ENCODE measurements around the gene DCAF10. TPM values are rescaled to one million over a fixed set of nuclear protein-coding genes. Genes with fewer than 3 reads are reported as not detected.
"Not testable (repeated sequence)": the region's sequence is repeated elsewhere in the genome, so short reads cannot be mapped to it uniquely, and the experiment has no call there.

DCAF10 gene
- total and polyA plus RNA-seq, 2 donors from 2014 or later = 10.6 to 28.5 TPM

DNA sequence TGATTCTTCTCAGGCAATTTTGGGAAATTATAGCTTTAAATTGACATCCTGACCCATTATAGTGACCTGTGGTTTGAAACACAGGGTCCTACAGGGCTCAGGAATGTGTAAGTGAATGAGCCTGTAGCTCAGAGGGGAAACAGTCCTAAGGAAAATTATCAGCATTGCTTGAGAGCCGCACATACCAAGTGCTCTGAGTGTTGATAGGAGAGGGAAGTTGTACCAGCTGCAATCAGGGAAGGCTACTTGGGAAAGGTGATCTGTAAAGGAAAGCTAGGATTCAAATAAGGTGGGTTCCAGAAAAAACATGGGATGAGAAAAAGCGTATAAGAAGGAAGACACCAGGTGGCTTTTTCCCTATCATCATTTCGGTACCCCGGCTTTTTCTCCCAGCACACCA is 107.7 kb downstream of the DCAF10 start:
- FAIRE-seq (no peak), DNase-seq (no peak)
- TF ChIP-seq, protein P1, sequence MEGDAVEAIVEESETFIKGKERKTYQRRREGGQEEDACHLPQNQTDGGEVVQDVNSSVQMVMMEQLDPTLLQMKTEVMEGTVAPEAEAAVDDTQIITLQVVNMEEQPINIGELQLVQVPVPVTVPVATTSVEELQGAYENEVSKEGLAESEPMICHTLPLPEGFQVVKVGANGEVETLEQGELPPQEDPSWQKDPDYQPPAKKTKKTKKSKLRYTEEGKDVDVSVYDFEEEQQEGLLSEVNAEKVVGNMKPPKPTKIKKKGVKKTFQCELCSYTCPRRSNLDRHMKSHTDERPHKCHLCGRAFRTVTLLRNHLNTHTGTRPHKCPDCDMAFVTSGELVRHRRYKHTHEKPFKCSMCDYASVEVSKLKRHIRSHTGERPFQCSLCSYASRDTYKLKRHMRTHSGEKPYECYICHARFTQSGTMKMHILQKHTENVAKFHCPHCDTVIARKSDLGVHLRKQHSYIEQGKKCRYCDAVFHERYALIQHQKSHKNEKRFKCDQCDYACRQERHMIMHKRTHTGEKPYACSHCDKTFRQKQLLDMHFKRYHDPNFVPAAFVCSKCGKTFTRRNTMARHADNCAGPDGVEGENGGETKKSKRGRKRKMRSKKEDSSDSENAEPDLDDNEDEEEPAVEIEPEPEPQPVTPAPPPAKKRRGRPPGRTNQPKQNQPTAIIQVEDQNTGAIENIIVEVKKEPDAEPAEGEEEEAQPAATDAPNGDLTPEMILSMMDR (IDR thresholded peaks at IDR 0.05; ENCODE audit: borderline replicate concordance, extremely low read depth, insufficient read depth) = no peak
- H3K4me1 ChIP-seq (ENCODE audit: control insufficient read depth in 2 of 3, insufficient read depth in 2 of 3, low read depth in 1 of 3, low read length in 3 of 3) = peaks cover 0 to 7% (median 0%) of the 10 kb centered on the region in 3 donors
- no peak overlapping the region for H3K4me3 ChIP-seq (ENCODE audit: low read length in 3 of 3)
- no peaks in the 10 kb centered on the region for H3K27me3 ChIP-seq (ENCODE audit: control insufficient read depth, insufficient read depth, low read length)
- intact Hi-C loops (cut with DNase I) = no loop called here
- H3K36me3 ChIP-seq (ENCODE audit: control insufficient read depth in 2 of 3, insufficient read depth in 3 of 3, low read length in 3 of 3) = no peaks in the 10 kb centered on the region
- H3K27ac ChIP-seq (ENCODE audit: low read depth in 2 of 2, low read length in 2 of 2) = no peak overlapping the region
- H3K9ac ChIP-seq (ENCODE audit: low read length in 3 of 3) = no peak overlapping the region
- no peaks in the 10 kb centered on the region for H3K9me3 ChIP-seq (ENCODE audit: control insufficient read depth in 2 of 3, insufficient read depth in 1 of 3, low read length in 3 of 3)

DNA sequence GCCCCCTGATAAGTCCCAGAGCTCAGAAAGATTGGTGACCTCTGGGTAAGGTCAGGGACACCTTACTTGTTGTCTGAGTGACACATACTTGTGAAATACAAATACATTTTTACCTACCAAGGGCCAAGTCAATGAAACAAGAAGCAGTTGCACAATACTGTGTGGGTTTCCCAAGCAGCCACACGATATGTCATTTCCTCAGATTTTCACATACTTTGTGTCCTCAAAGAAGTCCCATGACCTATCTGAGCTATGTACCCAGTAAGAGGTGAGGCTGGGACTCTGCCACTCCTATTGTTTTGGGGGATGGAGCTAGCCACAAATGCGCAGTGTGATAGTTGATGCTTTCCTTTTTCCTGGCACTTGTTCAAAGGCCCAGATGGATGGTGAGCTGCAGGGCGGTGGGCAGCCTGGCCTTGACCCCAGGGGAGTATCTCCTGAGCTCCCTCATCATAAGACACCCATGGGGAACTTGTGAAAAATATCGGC is 108.1 kb downstream of the DCAF10 start:
- TF ChIP-seq, protein P1 (IDR thresholded peaks at IDR 0.05; ENCODE audit: borderline replicate concordance, extremely low read depth, insufficient read depth) = no peak
- no peaks in the 10 kb centered on the region for H3K36me3 ChIP-seq (ENCODE audit: control insufficient read depth in 2 of 3, insufficient read depth in 3 of 3, low read length in 3 of 3)
- DNase-seq = no peak
- no peak overlapping the region for H3K9ac ChIP-seq (ENCODE audit: low read length in 3 of 3)
- intact Hi-C loops (cut with DNase I) = no loop called here
- no peak overlapping the region for H3K4me3 ChIP-seq (ENCODE audit: low read length in 3 of 3)
- no peak overlapping the region for H3K27ac ChIP-seq (ENCODE audit: low read depth in 2 of 2, low read length in 2 of 2)
- H3K27me3 ChIP-seq (ENCODE audit: control insufficient read depth, insufficient read depth, low read length) = no peaks in the 10 kb centered on the region
- FAIRE-seq = no peak
- H3K4me1 ChIP-seq (ENCODE audit: control insufficient read depth in 2 of 3, insufficient read depth in 2 of 3, low read depth in 1 of 3, low read length in 3 of 3) = peaks cover 0 to 6% (median under 1%) of the 10 kb centered on the region in 3 donors
- no peaks in the 10 kb centered on the region for H3K9me3 ChIP-seq (ENCODE audit: control insufficient read depth in 2 of 3, insufficient read depth in 1 of 3, low read length in 3 of 3)

GRCh38 chr9:37909326-37909725 is 108.7 kb downstream of the DCAF10 start:
- H3K4me1 ChIP-seq (ENCODE audit: control insufficient read depth in 2 of 3, insufficient read depth in 2 of 3, low read depth in 1 of 3, low read length in 3 of 3) = peaks cover 0 to 11% (median 7%) of the 10 kb centered on the region in 3 donors
- no peak overlapping the region for H3K27ac ChIP-seq (ENCODE audit: low read depth in 2 of 2, low read length in 2 of 2)
- no peaks in the 10 kb centered on the region for H3K36me3 ChIP-seq (ENCODE audit: control insufficient read depth in 2 of 3, insufficient read depth in 3 of 3, low read length in 3 of 3)
- FAIRE-seq (no peak), DNase-seq (no peak)
- intact Hi-C loops (cut with DNase I) = no loop called here
- TF ChIP-seq, protein P1 (IDR thresholded peaks at IDR 0.05; ENCODE audit: borderline replicate concordance, extremely low read depth, insufficient read depth) = no peak
- H3K9me3 ChIP-seq (ENCODE audit: control insufficient read depth in 2 of 3, insufficient read depth in 1 of 3, low read length in 3 of 3) = no peaks in the 10 kb centered on the region
- no peak overlapping the region for H3K4me3 ChIP-seq (ENCODE audit: low read length in 3 of 3)
- H3K9ac ChIP-seq (ENCODE audit: low read length in 3 of 3) = no peak overlapping the region
- H3K27me3 ChIP-seq (ENCODE audit: control insufficient read depth, insufficient read depth, low read length) = no peaks in the 10 kb centered on the region

- not testable (repeated sequence) for H3K27me3 ChIP-seq (ENCODE audit: control insufficient read depth, insufficient read depth, low read length); H3K9ac ChIP-seq (ENCODE audit: low read length in 3 of 3); DNase-seq; H3K9me3 ChIP-seq (ENCODE audit: control insufficient read depth in 2 of 3, insufficient read depth in 1 of 3, low read length in 3 of 3); H3K4me3 ChIP-seq (ENCODE audit: low read length in 3 of 3); H3K36me3 ChIP-seq (ENCODE audit: control insufficient read depth in 2 of 3, insufficient read depth in 3 of 3, low read length in 3 of 3); H3K27ac ChIP-seq (ENCODE audit: low read depth in 2 of 2, low read length in 2 of 2); FAIRE-seq
- intact Hi-C loops (cut with DNase I) = loop anchor here (10.0 kb wide), 2 partner anchors 75 to 455 kb away; no protein-coding TSS in a partner anchor
- H3K4me1 ChIP-seq (ENCODE audit: control insufficient read depth in 2 of 3, insufficient read depth in 2 of 3, low read depth in 1 of 3, low read length in 3 of 3) = peaks cover 0 to 11% (median 7%) of the 10 kb centered on the region in 3 donors
These were observed 109.2 kb downstream of the DCAF10 start for GRCh38 chr9:37909836-37910235.

Measured in kidney (tissue), 14 donors.